Measurements from ENCODE around the gene LSS.

The LSS gene

DNA sequence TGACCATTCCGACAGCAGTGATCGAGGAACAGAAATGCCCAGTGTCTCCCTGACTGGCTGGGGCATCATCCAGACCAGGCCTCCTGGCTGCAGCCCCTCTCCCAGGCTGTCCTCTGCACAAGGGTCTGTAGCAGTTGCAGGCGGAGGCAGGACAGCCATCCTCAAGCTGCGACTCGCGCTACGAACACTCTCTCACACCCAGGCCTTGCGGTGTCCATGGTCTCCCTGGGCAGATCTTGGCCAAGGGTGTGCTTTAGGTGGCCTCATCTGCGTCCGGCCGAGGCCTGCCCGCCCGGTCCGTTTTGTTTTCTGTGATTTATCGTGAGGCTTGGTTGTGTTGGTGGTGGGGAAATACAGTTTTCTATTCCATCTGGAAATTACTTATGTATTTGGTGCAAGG lies 88.9 kb downstream of the LSS start:
- DNase-seq (ENCODE audit: low read depth, low spot score) = no peak

- no peak for DNase-seq (ENCODE audit: low read depth, low spot score)
These were observed 90.1 kb downstream of the LSS start for GRCh38 chr21:46138383-46138970.

Measured in ELF-1 (cell line).